Measurements from ENCODE around the gene ARHGAP12.

ARHGAP12 gene

GRCh38 chr10:31952066-31952465 is 23.4 kb upstream of the ARHGAP12 start:
- DNase-seq (ENCODE audit: extremely low read depth in 1 of 2, low read depth in 1 of 2) = no peak

DNA sequence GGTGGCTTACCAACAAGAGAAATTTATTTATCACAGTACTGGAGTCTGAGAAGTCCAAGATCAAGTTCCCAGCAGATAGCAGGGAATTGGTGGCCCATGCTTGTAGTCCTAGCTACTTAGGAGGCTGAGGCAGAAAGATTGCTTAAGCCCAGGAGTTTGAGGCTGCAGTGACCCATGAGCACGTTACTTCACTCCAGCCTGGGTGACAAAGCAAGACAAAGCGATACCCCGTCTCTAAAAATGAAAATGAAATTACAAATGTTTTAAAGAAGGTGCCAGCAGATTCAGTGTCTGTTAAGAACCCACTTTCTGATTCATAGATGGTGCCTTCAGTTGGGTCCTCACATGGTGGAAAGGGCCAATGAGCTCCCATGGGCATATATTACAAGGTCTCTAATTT is 20.6 kb upstream of the ARHGAP12 start:
- no peak for DNase-seq (ENCODE audit: extremely low read depth in 1 of 2, low read depth in 1 of 2)

GRCh38 chr10:31948021-31948420 is 19.4 kb upstream of the ARHGAP12 start:
- no peak for DNase-seq (ENCODE audit: extremely low read depth in 1 of 2, low read depth in 1 of 2)

- DNase-seq (ENCODE audit: extremely low read depth in 1 of 2, low read depth in 1 of 2) = no peak
These were observed 18.7 kb upstream of the ARHGAP12 start for GRCh38 chr10:31947144-31947926.

- no peak for DNase-seq (ENCODE audit: extremely low read depth in 1 of 2, low read depth in 1 of 2)
These were observed 16.8 kb upstream of the ARHGAP12 start for GRCh38 chr10:31945392-31945791.

DNA sequence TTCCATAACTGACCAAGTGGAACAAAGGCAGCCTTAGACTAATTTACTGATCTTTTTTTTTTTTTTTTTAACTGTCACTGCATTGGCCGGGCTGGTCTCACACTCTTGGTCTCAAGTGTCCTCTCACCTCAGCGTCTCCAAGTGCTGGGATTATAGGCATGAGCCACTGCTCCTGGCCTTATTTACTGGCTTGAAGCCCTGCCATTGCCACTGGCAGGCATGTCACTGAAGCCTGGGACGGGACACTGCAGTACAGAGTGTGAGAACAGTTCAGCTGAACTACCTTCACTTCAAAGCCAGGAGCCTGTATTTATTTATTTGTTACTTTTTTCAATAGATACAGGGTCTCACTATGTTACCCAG is 15.4 kb upstream of the ARHGAP12 start:
- no peak for DNase-seq (ENCODE audit: extremely low read depth in 1 of 2, low read depth in 1 of 2)

DNA sequence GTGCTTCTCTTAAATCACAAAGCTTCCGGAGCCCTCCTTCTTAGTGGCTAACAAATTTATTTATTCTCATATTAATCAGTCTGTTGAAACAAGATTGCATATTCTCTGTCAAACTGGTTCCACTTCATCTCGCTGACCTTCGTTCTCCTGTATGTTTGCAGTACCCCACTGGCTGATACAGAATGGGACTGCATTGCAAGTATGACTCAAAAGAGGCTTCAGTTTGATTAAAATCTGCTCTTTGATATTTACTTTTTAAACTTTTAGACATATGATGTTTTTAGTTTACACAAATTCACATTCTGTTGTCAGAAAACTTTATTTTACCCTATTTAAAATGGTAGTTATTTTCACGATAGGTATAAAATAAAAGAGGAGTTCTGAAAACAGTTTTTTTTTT is 14.3 kb upstream of the ARHGAP12 start:
- no peak for DNase-seq (ENCODE audit: extremely low read depth in 1 of 2, low read depth in 1 of 2)

DNA sequence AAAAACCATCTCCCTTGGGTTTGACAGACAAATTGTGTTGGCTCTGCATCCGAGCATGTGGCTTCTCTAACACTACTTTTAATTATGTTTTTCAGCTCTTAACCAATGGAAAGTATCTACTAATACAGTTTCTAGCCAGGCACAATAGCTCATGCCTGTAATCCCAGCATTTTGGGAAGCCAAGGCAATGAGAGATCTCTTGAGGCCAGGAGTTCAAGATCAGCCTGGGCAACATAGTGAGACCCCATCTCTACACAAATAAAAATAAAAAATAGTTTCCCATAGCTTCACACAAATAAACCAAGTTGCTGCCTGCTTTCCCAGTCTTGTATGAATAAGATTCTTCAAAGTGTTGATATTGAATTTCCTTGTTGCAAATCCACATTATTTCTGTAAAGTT is 13.8 kb upstream of the ARHGAP12 start:
- DNase-seq (ENCODE audit: extremely low read depth in 1 of 2, low read depth in 1 of 2) = no peak

DNA sequence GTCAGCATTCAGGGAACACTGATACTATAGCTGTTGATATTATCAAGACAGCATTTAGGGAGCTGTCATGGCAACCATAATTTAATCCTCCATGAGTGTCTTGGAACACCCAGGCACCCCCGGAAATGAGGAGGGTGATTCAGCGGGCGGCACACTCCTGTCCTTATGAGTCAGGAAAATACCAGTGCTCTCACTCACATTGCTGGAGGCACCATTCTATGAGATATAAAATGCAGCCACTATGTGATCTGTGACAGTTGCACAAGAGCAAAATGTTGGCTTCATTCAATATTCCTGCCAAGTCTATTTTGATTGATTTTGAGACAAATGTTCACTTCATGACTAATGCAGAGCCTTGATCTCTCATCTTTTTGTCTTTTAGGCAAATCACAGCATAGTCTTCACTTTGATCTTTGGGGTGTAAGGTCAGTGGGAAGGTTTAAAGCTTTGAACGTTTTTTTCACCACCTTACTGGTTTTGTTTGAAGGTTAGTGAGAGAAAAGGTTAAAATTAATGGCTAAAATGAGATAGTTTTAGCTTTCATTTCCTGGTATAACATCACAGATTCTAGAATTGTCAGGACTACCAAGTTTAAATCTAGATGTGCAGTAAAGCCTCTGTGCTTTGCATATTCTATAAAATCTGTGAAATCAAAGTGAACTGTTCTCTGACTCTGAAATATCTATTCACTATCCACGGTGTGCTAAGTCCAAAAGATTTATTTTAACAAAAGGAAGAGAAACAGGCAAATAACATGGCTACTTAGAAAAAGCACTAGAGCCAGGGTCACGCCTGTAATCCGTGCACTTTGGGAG is 12.4 kb upstream of the ARHGAP12 start:
- no peak for DNase-seq (ENCODE audit: extremely low read depth in 1 of 2, low read depth in 1 of 2)

DNA sequence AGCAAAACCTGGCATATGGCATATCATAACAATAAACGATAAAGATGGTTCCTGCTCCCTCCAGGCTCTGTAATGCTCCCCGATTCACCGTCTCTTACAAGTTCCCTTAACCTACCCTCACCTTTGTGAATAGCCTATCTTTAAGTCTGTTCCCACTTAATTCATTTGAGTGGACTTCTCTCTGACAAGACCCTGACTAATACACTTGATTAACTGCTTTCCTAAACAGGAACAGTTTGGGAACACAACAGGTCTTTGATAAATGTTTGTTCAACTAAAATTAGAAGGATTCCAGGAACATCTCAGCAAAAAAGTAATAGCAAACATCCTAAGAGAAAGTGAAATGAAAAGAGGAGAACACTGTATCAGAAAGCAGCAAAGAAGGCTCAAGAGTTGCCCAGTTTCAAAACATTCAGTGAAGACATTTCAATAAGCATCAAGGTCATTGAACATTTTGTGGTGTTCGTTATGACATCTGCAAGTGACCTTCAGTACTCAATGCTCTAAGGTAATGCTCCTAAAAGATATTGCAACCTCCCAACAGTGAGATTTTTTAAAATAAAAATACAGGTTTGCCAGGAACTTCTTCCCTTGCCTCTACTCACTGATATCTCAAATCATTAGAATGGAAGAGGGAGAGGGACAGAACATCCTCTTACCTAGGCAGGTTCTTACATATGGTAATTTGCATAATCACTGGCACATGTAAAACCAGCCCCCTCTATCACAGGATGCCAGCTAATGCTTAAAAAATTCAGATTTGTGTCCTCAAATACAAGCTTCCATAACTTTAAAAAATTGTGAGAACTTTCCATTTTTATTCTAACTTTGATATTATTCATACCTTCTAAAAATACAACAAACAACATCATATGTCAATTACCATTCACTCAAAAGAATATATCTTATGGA is 11.4 kb upstream of the ARHGAP12 start:
- DNase-seq (ENCODE audit: extremely low read depth in 1 of 2, low read depth in 1 of 2) = no peak

DNA sequence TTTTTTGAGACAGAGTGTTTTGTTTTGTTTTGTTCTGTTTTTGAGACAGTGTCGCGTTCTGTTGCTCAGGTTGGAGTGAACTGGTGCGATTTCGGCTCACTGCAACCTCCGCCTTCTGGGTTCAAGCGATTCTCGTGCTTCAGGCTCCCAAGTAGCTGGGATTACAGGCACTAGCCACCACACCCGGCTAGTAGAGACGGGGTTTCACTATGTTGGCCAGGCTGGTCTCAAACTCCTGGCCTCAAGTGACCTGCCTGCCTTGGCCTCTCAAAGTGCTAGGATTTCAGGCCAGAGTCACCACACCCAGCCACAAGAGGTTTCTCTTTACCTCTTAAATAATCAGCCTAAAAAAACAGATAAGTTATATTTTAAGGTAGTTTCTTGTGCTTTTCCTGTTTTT is 8.7 kb upstream of the ARHGAP12 start:
- DNase-seq (ENCODE audit: extremely low read depth in 1 of 2, low read depth in 1 of 2) = no peak

- DNase-seq (ENCODE audit: extremely low read depth in 1 of 2, low read depth in 1 of 2) = no peak
These were observed 8.3 kb upstream of the ARHGAP12 start for GRCh38 chr10:31936933-31937332.

DNA sequence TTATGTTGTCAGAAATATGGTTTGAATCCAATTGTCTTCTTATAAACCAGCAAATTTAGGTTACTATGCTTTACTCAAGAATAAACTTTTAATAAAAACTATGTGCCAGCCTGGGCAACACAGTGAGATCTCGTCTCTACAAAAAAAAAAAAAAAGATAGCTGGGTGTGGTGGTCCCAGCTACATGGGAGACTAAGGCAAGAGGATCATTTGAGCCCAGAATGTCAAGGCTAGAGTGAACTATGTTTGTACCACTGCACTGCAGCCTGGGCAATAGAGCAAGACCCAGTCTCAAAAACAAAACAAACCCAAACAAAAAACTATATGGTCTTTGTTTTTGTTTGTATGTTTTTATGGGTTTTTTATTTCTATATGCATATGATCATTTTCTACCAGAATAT is 7.5 kb upstream of the ARHGAP12 start:
- DNase-seq (ENCODE audit: extremely low read depth in 1 of 2, low read depth in 1 of 2) = no peak

- no peak for DNase-seq (ENCODE audit: extremely low read depth in 1 of 2, low read depth in 1 of 2)
These were observed 7.0 kb upstream of the ARHGAP12 start for GRCh38 chr10:31935678-31936077.

DNA sequence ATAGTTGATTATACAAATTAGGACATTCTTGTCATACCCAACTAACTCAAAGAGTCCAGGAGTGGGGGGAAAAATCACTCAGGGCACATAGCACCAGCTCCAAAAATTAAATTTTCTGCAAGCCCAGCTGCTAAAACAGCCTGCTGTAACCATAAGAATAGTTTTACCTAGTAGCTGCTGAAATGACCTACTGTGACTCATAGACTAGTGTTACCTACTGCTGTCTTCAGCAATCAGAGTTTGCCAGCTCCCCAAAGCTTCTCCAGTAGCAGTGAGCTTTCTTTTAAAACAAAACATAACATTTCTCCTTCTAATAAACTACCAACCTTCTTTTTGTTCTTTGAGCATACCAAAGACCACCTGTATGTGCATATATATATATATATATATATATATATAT is 4.2 kb upstream of the ARHGAP12 start:
- no peak for DNase-seq (ENCODE audit: extremely low read depth in 1 of 2, low read depth in 1 of 2)

- DNase-seq (ENCODE audit: extremely low read depth in 1 of 2, low read depth in 1 of 2) = no peak
These were observed 2.2 kb upstream of the ARHGAP12 start for GRCh38 chr10:31930856-31931255.

DNA sequence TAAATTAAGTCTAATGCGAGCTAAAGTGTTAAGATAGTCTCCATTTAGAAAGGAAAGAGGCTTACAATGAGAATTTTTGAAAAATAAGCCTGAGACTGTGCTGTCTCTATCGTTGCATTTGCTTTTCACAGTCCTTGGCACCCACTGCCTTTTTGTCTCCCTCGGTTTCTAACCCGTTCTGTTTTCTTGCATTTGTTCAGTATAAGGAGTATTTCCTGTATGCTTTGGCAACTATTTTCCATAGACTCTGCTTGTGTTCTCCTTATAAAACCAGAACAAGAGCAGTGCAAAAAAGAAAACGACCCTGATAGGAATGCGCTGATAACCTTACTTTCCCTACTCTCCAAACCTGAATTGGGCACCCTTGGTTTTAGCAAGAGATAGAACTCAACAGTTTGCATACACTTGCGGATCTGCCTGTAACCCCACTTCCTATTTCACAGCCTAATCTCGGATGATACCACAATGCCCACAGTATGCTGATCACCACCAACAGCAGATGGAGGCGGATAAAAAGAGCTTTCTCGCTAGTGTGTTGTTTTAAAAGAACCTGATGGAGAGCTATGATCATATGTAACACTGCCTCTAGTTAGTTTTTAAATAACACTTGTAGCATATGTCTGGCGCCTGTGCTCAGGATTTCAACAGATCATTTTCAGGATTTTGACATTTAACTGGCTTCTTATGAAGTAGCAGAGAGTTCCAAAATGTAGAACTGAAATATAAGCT is 1.6 kb upstream of the ARHGAP12 start:
- no peak for DNase-seq (ENCODE audit: extremely low read depth in 1 of 2, low read depth in 1 of 2)

- DNase-seq (ENCODE audit: extremely low read depth in 1 of 2, low read depth in 1 of 2) = no peak
These were observed 811 bp upstream of the ARHGAP12 start for GRCh38 chr10:31929261-31930022.

DNA sequence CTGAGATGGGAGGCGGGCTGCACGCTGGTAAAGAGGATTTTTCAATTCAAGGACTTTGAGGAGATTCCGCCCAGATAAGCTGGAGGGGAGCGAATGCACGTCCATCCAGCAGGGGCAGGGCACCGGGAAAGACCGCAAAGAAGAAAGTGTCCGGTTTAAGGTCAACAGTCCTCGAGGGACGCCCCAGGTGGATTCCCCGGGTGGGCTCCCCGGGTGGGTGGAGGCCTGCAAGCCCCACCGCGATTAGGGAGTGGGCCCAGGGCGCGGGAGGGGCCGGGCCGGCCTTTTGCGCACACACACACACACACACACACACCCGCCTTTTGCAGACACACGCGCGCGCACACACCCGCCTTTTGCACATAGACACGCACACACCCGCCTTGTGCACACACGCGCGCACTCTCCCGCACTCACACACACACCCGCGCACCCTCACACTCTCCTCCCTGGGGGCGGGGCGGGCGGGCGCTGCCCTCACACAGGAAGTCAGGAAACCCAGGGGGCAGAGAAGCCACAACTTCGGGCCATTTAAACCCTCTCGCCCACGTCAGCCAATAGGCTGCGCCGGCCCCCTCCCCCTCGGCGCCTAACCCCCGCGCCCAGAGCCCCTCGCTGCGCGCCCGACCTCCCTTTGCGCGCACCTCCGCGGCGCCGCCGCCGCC is 615 bp downstream of the ARHGAP12 start:
- no peak for DNase-seq (ENCODE audit: extremely low read depth in 1 of 2, low read depth in 1 of 2)

GRCh38 chr10:31927565-31927883 is 1.1 kb downstream of the ARHGAP12 start:
- DNase-seq (ENCODE audit: extremely low read depth in 1 of 2, low read depth in 1 of 2) = no peak
